Measurements from ENCODE around the gene SYT9. TPM values are rescaled to one million over a fixed set of nuclear protein-coding genes. Genes with fewer than 3 reads are reported as not detected.

SYT9 gene
- total RNA-seq, 1 experiment from 2014 or later: not detected

DNA sequence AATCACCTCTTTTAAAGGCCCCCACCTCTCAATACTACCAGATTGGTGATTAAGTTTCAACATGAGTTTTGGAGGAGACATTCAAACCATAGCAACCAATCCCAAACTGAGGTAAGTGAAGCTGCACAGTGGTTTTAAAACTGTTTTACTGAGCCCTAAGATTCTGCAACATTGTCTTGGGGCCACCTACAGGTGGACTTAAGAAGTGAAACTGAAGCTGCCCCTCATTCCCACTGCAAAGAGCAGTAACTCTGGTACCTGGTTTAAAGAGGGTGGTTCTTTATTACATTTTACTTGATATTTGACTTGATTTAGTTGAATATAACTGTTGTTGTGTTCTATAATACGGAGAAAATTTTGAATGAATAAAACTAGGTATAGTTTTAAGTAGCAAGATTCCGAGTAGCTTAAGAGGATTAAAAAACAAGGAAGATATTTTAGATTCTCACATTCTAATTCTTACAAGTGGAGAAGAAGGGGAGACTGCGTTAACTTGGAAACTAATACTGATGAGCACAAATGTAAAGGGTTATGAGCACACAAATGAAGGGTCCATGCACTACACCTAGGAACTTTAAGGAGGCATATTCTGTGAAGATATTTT, 26.7 kb downstream of the SYT9 start:
- ChIA-PET CTCF (no interaction called here), POLR2A (ENCODE audit: unreplicated experiment) (no interaction called here)
- intact Hi-C loops (cut with micrococcal nuclease; ENCODE audit: unreplicated experiment): no loop called here
- no peaks in the 10 kb centered on the region for H3K9me2 ChIP-seq (ENCODE audit: insufficient read depth)
- no peaks in the 10 kb centered on the region for H3F3A ChIP-seq (ENCODE audit: insufficient read depth, low read depth)
- no peak overlapping the region for H2AFZ ChIP-seq
- BruUV-seq (replicated peaks): no TSS peak
- H3K36me3 ChIP-seq (ENCODE audit: low read depth): no peaks in the 10 kb centered on the region
- no peaks in the 10 kb centered on the region for H3K79me2 ChIP-seq (ENCODE audit: low read depth)
- H3K4me2 ChIP-seq: no peak overlapping the region
- no peaks in the 10 kb centered on the region for H4K20me1 ChIP-seq (ENCODE audit: insufficient read depth)
- H3K4me1 ChIP-seq (replicated peaks; ENCODE audit: insufficient read depth): no peaks in the 10 kb centered on the region
- H3K9me3 ChIP-seq (ENCODE audit: insufficient read depth, low read depth): no peaks in the 10 kb centered on the region
- no peak for DNase-seq
- no peak overlapping the region for H3K4me3 ChIP-seq
- H3K27me3 ChIP-seq (ENCODE audit: insufficient read depth, low read depth): no peaks in the 10 kb centered on the region
- H3K27ac ChIP-seq: no peak overlapping the region
- TF ChIP-seq EZH2 (IDR thresholded peaks at IDR 0.05; ENCODE audit: low read depth) (no peak), CTCF (conservative IDR thresholded peaks at IDR 0.05) (peak; percentile 68)

- BruUV-seq (replicated peaks): no TSS peak
- POLR2A ChIA-PET (ENCODE audit: unreplicated experiment): no interaction called here
These were observed 28.0 kb downstream of the SYT9 start for GRCh38 chr11:7279676-7280075.

DNA sequence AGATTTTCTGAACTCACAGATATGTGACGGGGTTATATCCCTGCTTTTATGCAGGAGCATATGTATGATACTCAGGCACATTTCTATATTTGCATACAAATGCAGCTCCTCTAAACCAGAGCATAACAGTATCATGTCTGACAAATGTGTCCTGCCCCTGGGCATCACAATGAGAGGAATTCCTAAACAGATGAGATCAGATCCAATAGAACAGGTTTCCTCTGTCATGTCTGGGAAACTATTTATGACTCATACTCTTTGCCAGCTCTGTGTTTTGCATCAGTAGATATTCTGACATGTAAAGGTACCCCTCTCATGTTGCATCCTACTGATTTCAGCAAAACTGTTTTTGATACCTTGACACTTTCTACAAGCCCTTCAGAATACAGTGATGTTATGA, 29.4 kb downstream of the SYT9 start:
- H3K4me1 ChIP-seq (replicated peaks; ENCODE audit: insufficient read depth): no peaks in the 10 kb centered on the region
- H3K36me3 ChIP-seq (ENCODE audit: low read depth): no peaks in the 10 kb centered on the region
- no peak overlapping the region for H3K4me2 ChIP-seq
- H3K27me3 ChIP-seq (ENCODE audit: insufficient read depth, low read depth): no peaks in the 10 kb centered on the region
- DNase-seq: peak in 1 of 2 experiments; percentile 54
- H4K20me1 ChIP-seq (ENCODE audit: insufficient read depth): no peaks in the 10 kb centered on the region
- H3K9me3 ChIP-seq (ENCODE audit: insufficient read depth, low read depth): no peaks in the 10 kb centered on the region
- H2AFZ ChIP-seq: no peak overlapping the region
- H3K4me3 ChIP-seq: no peak overlapping the region
- no TSS peak for BruUV-seq (replicated peaks)
- no peak overlapping the region for H3K27ac ChIP-seq
- ChIA-PET POLR2A (ENCODE audit: unreplicated experiment) (interaction anchor here (0.6 kb wide), 1 partner anchor 706 kb away, joined by 7 read pairs; the partner anchor contains the start of gene EIF3F), CTCF (no interaction called here)
- intact Hi-C loops (cut with micrococcal nuclease; ENCODE audit: unreplicated experiment): no loop called here
- no peaks in the 10 kb centered on the region for H3K79me2 ChIP-seq (ENCODE audit: low read depth)
- TF ChIP-seq CTCF (conservative IDR thresholded peaks at IDR 0.05): no peak
- TF ChIP-seq EZH2 (IDR thresholded peaks at IDR 0.05; ENCODE audit: low read depth): no peak
- no peaks in the 10 kb centered on the region for H3K9me2 ChIP-seq (ENCODE audit: insufficient read depth)
- no peaks in the 10 kb centered on the region for H3F3A ChIP-seq (ENCODE audit: insufficient read depth, low read depth)

More at GRCh38 chr11:7279676-7280075, 28.0 kb downstream of the SYT9 start:
- Histone ChIP-seq H3F3A (ENCODE audit: insufficient read depth, low read depth) (no peaks in the 10 kb centered on the region), H3K79me2 (ENCODE audit: low read depth) (no peaks in the 10 kb centered on the region), H3K4me3 (no peak overlapping the region), H4K20me1 (ENCODE audit: insufficient read depth) (no peaks in the 10 kb centered on the region), H3K9me3 (ENCODE audit: insufficient read depth, low read depth) (no peaks in the 10 kb centered on the region), H3K4me2 (no peak overlapping the region), H3K27ac (no peak overlapping the region), H3K9me2 (ENCODE audit: insufficient read depth) (no peaks in the 10 kb centered on the region), H3K4me1 (replicated peaks; ENCODE audit: insufficient read depth) (no peaks in the 10 kb centered on the region), H3K36me3 (ENCODE audit: low read depth) (no peaks in the 10 kb centered on the region), H2AFZ (no peak overlapping the region), H3K27me3 (ENCODE audit: insufficient read depth, low read depth) (no peaks in the 10 kb centered on the region)
- no peak for DNase-seq
- intact Hi-C loops (cut with micrococcal nuclease; ENCODE audit: unreplicated experiment): no loop called here
- CTCF ChIA-PET: no interaction called here
- no peak for TF ChIP-seq EZH2 (IDR thresholded peaks at IDR 0.05; ENCODE audit: low read depth)
- TF ChIP-seq CTCF (conservative IDR thresholded peaks at IDR 0.05): no peak
